ENCODE measurements around the gene KSR2.

KSR2 gene

GRCh38 chr12:117404940-117405339 lies 563.9 kb downstream of the KSR2 start:
- DNase-seq (ENCODE audit: low read depth in 2 of 2) = no peak

- DNase-seq (ENCODE audit: low read depth in 2 of 2) = no peak
These were observed 564.5 kb downstream of the KSR2 start for GRCh38 chr12:117404203-117404853.

DNA sequence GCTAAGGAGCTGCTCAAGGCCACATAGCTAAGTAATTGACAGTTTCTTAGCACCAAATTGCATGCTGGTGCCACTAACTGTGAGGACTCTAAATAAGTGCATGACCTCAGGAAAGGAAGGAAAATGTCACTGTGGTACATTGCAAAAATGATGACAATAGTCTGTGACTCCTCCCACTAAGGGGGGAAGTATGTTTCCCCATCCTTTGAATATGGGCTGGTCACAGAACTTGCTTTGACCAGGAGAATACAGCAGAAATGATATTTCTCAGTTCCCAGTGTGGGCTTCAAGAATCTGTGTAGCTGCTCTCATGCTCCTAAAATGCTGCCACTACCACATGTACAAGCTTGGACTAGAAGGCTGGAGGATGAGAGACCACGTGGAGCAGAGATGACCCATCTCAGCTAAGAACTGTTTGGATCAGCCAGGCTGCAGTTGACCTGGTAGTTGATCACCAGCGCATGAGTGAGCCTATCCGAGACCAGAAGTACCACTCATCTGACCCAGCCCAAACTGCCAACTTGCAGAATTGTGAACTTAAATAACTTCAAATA lies 565.1 kb downstream of the KSR2 start:
- no peak for DNase-seq (ENCODE audit: low read depth in 2 of 2)

Data from stimulated activated CD4-positive, alpha-beta T cell treated with anti-CD3 and anti-CD28 coated beads, Interleukin-12 subunit alpha, Interleukin-12 subunit beta, amount 100 ng/mL, for 24 hours (primary cell).